Thoracic aorta (tissue), 2 donors: ENCODE results near the gene ARHGEF37. TPM values are rescaled to one million over a fixed set of nuclear protein-coding genes. Genes with fewer than 3 reads are reported as not detected.
"Not testable (repeated sequence)": the region's sequence is repeated elsewhere in the genome, so short reads cannot be mapped to it uniquely, and the experiment has no call there.

Experiments
- ATAC-seq: fragments of 150-250 bp; one replicate; pipeline ENCODE4 v1.8.0; 2017; ENCODE audit warnings: low read depth; ENCODE audit not compliant: insufficient number of reproducible peaks, low FRiP score
- DNase-seq: peaks from one replicate; pipeline ENCODE4 v3.0.0-alpha.2; 2020; ENCODE audit warnings: low spot score
- H3K27ac ChIP-seq, 2 donors: fragments of 200-600 bp; sonication (generic); 1 replicate in 1 of 2; 2 replicates in 1 of 2; pipeline ENCODE4 v1.5.1; 2016; ENCODE audit warnings: mild to moderate bottlenecking in 2 of 2, moderate library complexity in 2 of 2
- H3K27me3 ChIP-seq: fragments of 200-600 bp; sonication (generic); replicated peaks from 2 replicates; pipeline ENCODE4 v1.6.0; 2016; ENCODE audit warnings: mild to moderate bottlenecking; ENCODE audit not compliant: insufficient read depth
- H3K36me3 ChIP-seq: fragments of 200-600 bp; sonication (generic); one replicate; pipeline ENCODE4 v1.5.1; 2016
- H3K4me1 ChIP-seq, 2 donors: fragments of 200-600 bp; sonication (generic); 1 replicate in 1 of 2; 2 replicates in 1 of 2; pipeline versions ENCODE4 v1.5.1 to v1.6.0; 2016; ENCODE audit warnings: low read depth in 2 of 2, mild to moderate bottlenecking in 1 of 2; ENCODE audit not compliant: control insufficient read depth in 1 of 2
- H3K4me3 ChIP-seq: fragments of 200-600 bp; sonication (generic); 2 replicates; pipeline ENCODE4 v1.5.1; 2016; ENCODE audit warnings: mild to moderate bottlenecking
- H3K9me3 ChIP-seq: fragments of 200-600 bp; sonication (generic); 2 replicates; pipeline ENCODE4 v1.5.1; 2016
- CTCF ChIP-seq: fragments of 200-600 bp; sonication (generic); IDR thresholded peaks from one replicate; pipeline ENCODE4 v1.5.1; 2019; ENCODE audit warnings: antibody characterized with exemption
- total RNA-seq, 2 donors: library from RNA; depleted of rRNA; stranded (reverse); fragments of >200 nt; gene quantifications; one replicate each; pipeline versions ENCODE4 v1.1.0 to v1.2.3, GENCODE V29; 2016

Gene ARHGEF37
- total RNA-seq, 2 donors from 2014 or later = 5.6 to 11.4 TPM

GRCh38 chr5:149644629-149645028 is 63.3 kb downstream of the ARHGEF37 start:
- ATAC-seq = no peak
- Histone ChIP-seq H3K9me3 (no peaks in the 10 kb centered on the region), H3K36me3 (no peaks in the 10 kb centered on the region), H3K27ac (no peak overlapping the region), H3K4me1 (no peaks in the 10 kb centered on the region), H3K27me3 (no peaks in the 10 kb centered on the region), H3K4me3 (no peak overlapping the region)
- no peak for DNase-seq
- TF ChIP-seq CTCF = no peak

- ATAC-seq (no peak), DNase-seq (no peak)
- no peak overlapping the region for H3K4me3 ChIP-seq
- no peaks in the 10 kb centered on the region for H3K27me3 ChIP-seq
- no peak overlapping the region for H3K27ac ChIP-seq
- H3K36me3 ChIP-seq = no peaks in the 10 kb centered on the region
- no peaks in the 10 kb centered on the region for H3K4me1 ChIP-seq
- H3K9me3 ChIP-seq = no peaks in the 10 kb centered on the region
- no peak for TF ChIP-seq CTCF
Observed at GRCh38 chr5:149645236-149645635, 63.9 kb downstream of the ARHGEF37 start.

DNA sequence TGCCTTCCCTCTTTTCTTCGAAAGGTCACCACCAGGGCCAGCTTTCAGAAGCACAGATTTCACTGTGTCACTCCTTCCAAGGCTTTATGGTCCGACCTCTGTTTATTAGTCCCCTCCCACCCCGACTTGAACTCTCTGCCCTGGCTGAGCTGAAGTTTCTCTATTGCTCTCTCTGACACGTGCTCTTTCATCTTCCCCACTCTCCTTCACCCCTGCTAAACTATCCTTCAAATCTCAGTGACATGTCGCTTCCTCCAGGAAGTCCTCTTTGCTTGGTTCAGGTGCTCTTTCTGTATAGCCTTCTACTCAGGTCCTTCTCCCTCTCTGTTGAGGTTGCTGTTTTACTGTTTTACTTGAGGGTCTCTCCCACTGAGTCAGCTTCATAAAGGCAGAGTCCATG is 64.4 kb downstream of the ARHGEF37 start:
- H3K27ac ChIP-seq = no peak overlapping the region
- no peak for TF ChIP-seq CTCF
- H3K36me3 ChIP-seq = no peaks in the 10 kb centered on the region
- no peaks in the 10 kb centered on the region for H3K9me3 ChIP-seq
- H3K4me1 ChIP-seq = no peaks in the 10 kb centered on the region
- DNase-seq (no peak), ATAC-seq (no peak)
- H3K4me3 ChIP-seq = no peak overlapping the region
- no peaks in the 10 kb centered on the region for H3K27me3 ChIP-seq

GRCh38 chr5:149646564-149646963 is 65.3 kb downstream of the ARHGEF37 start:
- Histone ChIP-seq H3K4me3 (no peak overlapping the region), H3K4me1 (no peaks in the 10 kb centered on the region), H3K9me3 (no peaks in the 10 kb centered on the region), H3K36me3 (no peaks in the 10 kb centered on the region), H3K27me3 (no peaks in the 10 kb centered on the region), H3K27ac (no peak overlapping the region)
- ATAC-seq = no peak
- no peak for TF ChIP-seq CTCF
- no peak for DNase-seq

GRCh38 chr5:149647334-149647733 is 66.0 kb downstream of the ARHGEF37 start:
- H3K4me3 ChIP-seq = no peak overlapping the region
- no peak for ATAC-seq
- no peaks in the 10 kb centered on the region for H3K9me3 ChIP-seq
- no peak for DNase-seq
- no peaks in the 10 kb centered on the region for H3K4me1 ChIP-seq
- TF ChIP-seq CTCF = no peak
- H3K36me3 ChIP-seq = no peaks in the 10 kb centered on the region
- H3K27ac ChIP-seq = no peak overlapping the region
- no peaks in the 10 kb centered on the region for H3K27me3 ChIP-seq

- not testable (repeated sequence) for DNase-seq, H3K27me3 ChIP-seq
Observed at GRCh38 chr5:149648464-149649393, 67.4 kb downstream of the ARHGEF37 start.

GRCh38 chr5:149649730-149650129 is 68.4 kb downstream of the ARHGEF37 start:
- not testable (repeated sequence) for H3K27ac ChIP-seq, ATAC-seq, H3K36me3 ChIP-seq, DNase-seq, H3K4me3 ChIP-seq, H3K27me3 ChIP-seq, H3K9me3 ChIP-seq, H3K4me1 ChIP-seq

More at GRCh38 chr5:149648464-149649393, 67.4 kb downstream of the ARHGEF37 start:
- not testable (repeated sequence) for H3K27ac ChIP-seq, H3K36me3 ChIP-seq, H3K4me3 ChIP-seq, ATAC-seq, H3K9me3 ChIP-seq, H3K4me1 ChIP-seq
